ENCODE data around the gene TMEM127.

DNA sequence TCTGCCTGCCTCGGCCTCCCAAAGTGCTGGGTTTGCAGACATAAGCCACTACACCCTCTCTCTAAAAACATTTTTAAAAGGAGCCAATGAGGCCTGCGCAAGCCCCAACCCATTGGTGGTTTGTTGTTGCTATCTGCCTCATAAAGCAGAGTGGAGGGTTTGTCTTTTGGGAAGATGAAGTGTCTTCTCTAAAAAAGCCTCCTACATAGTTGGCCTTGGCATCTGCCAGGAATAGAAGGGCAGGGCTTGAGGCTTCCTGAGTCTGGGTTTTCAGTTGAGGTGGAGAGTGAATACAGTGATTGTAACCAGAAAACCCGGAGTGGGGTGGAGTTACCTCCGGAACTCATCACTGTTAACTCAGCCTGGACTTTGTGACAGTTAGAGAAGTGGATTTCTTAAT, 51.2 kb downstream of the TMEM127 start:
- no peak for TF ChIP-seq POLR2A (IDR thresholded peaks at IDR 0.05)
- TF ChIP-seq, protein P1, sequence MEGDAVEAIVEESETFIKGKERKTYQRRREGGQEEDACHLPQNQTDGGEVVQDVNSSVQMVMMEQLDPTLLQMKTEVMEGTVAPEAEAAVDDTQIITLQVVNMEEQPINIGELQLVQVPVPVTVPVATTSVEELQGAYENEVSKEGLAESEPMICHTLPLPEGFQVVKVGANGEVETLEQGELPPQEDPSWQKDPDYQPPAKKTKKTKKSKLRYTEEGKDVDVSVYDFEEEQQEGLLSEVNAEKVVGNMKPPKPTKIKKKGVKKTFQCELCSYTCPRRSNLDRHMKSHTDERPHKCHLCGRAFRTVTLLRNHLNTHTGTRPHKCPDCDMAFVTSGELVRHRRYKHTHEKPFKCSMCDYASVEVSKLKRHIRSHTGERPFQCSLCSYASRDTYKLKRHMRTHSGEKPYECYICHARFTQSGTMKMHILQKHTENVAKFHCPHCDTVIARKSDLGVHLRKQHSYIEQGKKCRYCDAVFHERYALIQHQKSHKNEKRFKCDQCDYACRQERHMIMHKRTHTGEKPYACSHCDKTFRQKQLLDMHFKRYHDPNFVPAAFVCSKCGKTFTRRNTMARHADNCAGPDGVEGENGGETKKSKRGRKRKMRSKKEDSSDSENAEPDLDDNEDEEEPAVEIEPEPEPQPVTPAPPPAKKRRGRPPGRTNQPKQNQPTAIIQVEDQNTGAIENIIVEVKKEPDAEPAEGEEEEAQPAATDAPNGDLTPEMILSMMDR (IDR thresholded peaks at IDR 0.05) = no peak

Measured in heart left ventricle (tissue), 13 donors.